Measurements from ENCODE around the gene GRIFIN.

GRCh38 chr7:2503056-2503941 lies 27.1 kb upstream of the GRIFIN start:
- no peak for TF ChIP-seq CTCF (IDR thresholded peaks at IDR 0.05)
- TF ChIP-seq CHD2 (IDR thresholded peaks at IDR 0.05; ENCODE audit: low read length, partially characterized antibody) = no peak
- no peak for TF ChIP-seq POLR2A (IDR thresholded peaks at IDR 0.05; ENCODE audit: low read length)
- TF ChIP-seq ELK1 (IDR thresholded peaks at IDR 0.05; ENCODE audit: low read depth, low read length) = no peak
- TF ChIP-seq CEBPB (IDR thresholded peaks at IDR 0.05) = no peak
- no peak for TF ChIP-seq RARB (CRISPR knock-in tag; IDR thresholded peaks at IDR 0.05)
- TF ChIP-seq MAX (IDR thresholded peaks at IDR 0.05) = no peak
- no peak for TF ChIP-seq NR3C1 (IDR thresholded peaks at IDR 0.05)
- TF ChIP-seq TP53 (CRISPR knock-in tag; IDR thresholded peaks at IDR 0.05) = no peak
- TF ChIP-seq EP300 (IDR thresholded peaks at IDR 0.05) = no peak
- no peak for TF ChIP-seq MAFK (IDR thresholded peaks at IDR 0.05; ENCODE audit: partially characterized antibody)
- TF ChIP-seq RFX5 (IDR thresholded peaks at IDR 0.05) = no peak
- no peak for TF ChIP-seq BHLHE40 (IDR thresholded peaks at IDR 0.05; ENCODE audit: low read depth, low read length)
- no peak for TF ChIP-seq HMGXB4 (CRISPR knock-in tag; IDR thresholded peaks at IDR 0.05; ENCODE audit: borderline replicate concordance)

Measured in A549 (cell line).